Measurements from ENCODE around the gene ZNF639. TPM values are rescaled to one million over a fixed set of nuclear protein-coding genes. Genes with fewer than 3 reads are reported as not detected.
A peak's percentile ranks its signal among the peaks of the same experiment; 100 is the strongest.

ZNF639 gene
- total and polyA plus RNA-seq, 9 of the 15 experiments (the other 6 are each of a cell fraction or from before 2014, with no cell fraction given): 17.6 to 88.1 (median 53.7) TPM

- TF ChIP-seq DPF2 (IDR thresholded peaks at IDR 0.05) (peak; percentile 99), E2F3 (CRISPR knock-in tag; IDR thresholded peaks at IDR 0.05) (no peak), KAT8 (IDR thresholded peaks at IDR 0.05; ENCODE audit: low read depth) (no peak), ATF4 (CRISPR knock-in tag; IDR thresholded peaks at IDR 0.05) (0 out of 2 replicates have a peak, but pooled peaks have one; percentile 5), ZNF311 (CRISPR knock-in tag; IDR thresholded peaks at IDR 0.05) (peak; percentile 48; the same call in 1 of the 2 replicates), NFE2L1 (tag; IDR thresholded peaks at IDR 0.05; ENCODE audit: borderline replicate concordance, low read depth) (no peak), ILF3 (IDR thresholded peaks at IDR 0.05; ENCODE audit: borderline replicate concordance) (peak; percentile 60; the same call in 1 of the 2 replicates), KDM1A (IDR thresholded peaks at IDR 0.05) (peak; percentile 84 to 85), FUS (optimal IDR thresholded peaks at IDR 0.05; ENCODE audit: low read depth, low read length) (peak; percentile 49), GATAD2B (IDR thresholded peaks at IDR 0.05; ENCODE audit: borderline replicate concordance) (peak; percentile 74; the same call in 1 of the 2 replicates), MTA2 (IDR thresholded peaks at IDR 0.05; ENCODE audit: low read depth) (peak; percentile 98), NCOA6 (IDR thresholded peaks at IDR 0.05) (0 out of 2 replicates have a peak, but pooled peaks have one; percentile 49), KHSRP (IDR thresholded peaks at IDR 0.05) (peak; percentile 84), ZNF277 (CRISPR knock-in tag; IDR thresholded peaks at IDR 0.05; ENCODE audit: borderline replicate concordance) (no peak), MTA1 (IDR thresholded peaks at IDR 0.05; ENCODE audit: borderline replicate concordance) (0 out of 2 replicates have a peak, but pooled peaks have one; percentile 34), DMBX1 (CRISPR knock-in tag; IDR thresholded peaks at IDR 0.05; ENCODE audit: borderline replicate concordance) (peak; percentile 81), ZNF764 (CRISPR knock-in tag; IDR thresholded peaks at IDR 0.05; ENCODE audit: low read depth) (no peak), NEUROD1 (IDR thresholded peaks at IDR 0.05; ENCODE audit: borderline replicate concordance, low read depth, low read length, partially characterized antibody) (peak; percentile 84), SRF (CRISPR knock-in tag; IDR thresholded peaks at IDR 0.05) (no peak), TAF9B (IDR thresholded peaks at IDR 0.05; ENCODE audit: partially characterized antibody) (peak; percentile 56), MTF1 (CRISPR knock-in tag; IDR thresholded peaks at IDR 0.05; ENCODE audit: borderline replicate concordance) (no peak), TAF1 (IDR thresholded peaks at IDR 0.05; ENCODE audit: control insufficient read depth, extremely low read depth, insufficient read depth, low read length, severe bottlenecking) (peak; percentile 25), HDAC2 (IDR thresholded peaks at IDR 0.05) (no peak), POLR2H (tag; IDR thresholded peaks at IDR 0.05; ENCODE audit: low read depth) (peak; percentile 53; the same call in 1 of the 2 replicates), SMARCA4 (IDR thresholded peaks at IDR 0.05) (peak; percentile 100)
- TF ChIP-seq, protein P1, sequence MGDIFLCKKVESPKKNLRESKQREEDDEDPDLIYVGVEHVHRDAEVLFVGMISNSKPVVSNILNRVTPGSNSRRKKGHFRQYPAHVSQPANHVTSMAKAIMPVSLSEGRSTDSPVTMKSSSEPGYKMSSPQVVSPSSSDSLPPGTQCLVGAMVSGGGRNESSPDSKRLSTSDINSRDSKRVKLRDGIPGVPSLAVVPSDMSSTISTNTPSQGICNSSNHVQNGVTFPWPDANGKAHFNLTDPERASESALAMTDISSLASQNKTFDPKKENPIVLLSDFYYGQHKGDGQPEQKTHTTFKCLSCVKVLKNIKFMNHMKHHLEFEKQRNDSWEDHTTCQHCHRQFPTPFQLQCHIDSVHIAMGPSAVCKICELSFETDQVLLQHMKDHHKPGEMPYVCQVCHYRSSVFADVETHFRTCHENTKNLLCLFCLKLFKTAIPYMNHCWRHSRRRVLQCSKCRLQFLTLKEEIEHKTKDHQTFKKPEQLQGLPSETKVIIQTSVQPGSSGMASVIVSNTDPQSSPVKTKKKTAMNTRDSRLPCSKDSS (IDR thresholded peaks at IDR 0.05; ENCODE audit: low read depth, partially characterized antibody): no peak
Measured at GRCh38 chr3:179375091-179375999, 52.5 kb downstream of the ZNF639 start (continued).

Data from K562 (cell line).